NCI-H146 treated with DMSO at 0.1 percent for 48 hours (cell line): Measurements from ENCODE around the gene OR2L2.
"Not testable (repeated sequence)": the region's sequence is repeated elsewhere in the genome, so short reads cannot be mapped to it uniquely, and the experiment has no call there.

Experiments
- DNase-seq: peaks from one replicate; lab custom pipeline; 2025; ENCODE audit not compliant: unreplicated experiment; lab: John Stamatoyannopoulos, UW

The OR2L2 gene

DNA sequence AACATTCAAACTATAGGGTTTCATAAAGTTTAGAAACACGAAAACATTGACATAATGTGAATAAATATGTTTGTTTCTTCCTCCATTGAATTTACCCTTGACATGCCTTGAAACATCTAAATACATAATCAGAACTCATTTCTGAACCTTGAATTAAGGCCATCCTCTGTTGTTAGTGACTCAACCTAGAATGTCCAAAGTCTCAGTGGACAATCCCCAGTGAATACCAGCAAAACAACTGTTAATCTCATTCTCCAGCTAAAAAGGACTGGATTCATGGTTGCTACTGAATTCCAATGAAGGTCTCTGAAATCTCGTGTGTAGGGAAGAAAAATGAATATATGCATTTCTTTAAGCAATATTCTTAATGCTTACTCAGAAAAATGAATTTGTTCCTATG lies at the start of gene OR2L2:
Gene OR2L2 (plus strand): TSS at position 301 of the 400 bp plus-strand sequence. CDS start 8,198 bp downstream, outside the sequence.
- no peak for DNase-seq

- DNase-seq: no peak
Observed at GRCh38 chr1:247992986-247993385, 36.9 kb upstream of the OR2L2 start.

DNA sequence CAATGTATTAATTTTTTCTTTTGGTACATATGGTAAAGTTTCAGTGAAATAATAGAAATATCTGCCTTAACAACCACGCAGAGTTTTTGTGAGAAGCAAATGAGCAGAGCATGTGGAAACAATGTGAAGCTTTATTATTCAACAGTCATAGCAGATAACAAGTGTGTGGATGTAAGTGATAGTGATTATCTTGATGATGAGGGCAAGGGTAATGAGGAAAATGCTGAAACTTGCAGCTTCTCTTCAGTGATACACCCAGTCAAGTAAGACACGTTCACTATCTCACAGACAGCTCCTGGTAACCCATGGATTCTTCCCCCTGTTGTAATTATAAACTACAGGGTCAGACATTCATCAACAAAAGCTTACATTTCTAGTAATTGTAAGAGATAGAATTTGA lies 31.1 kb upstream of the OR2L2 start:
- DNase-seq: no peak

- DNase-seq: no peak
Observed at GRCh38 chr1:248000169-248000568, 29.7 kb upstream of the OR2L2 start.

DNA sequence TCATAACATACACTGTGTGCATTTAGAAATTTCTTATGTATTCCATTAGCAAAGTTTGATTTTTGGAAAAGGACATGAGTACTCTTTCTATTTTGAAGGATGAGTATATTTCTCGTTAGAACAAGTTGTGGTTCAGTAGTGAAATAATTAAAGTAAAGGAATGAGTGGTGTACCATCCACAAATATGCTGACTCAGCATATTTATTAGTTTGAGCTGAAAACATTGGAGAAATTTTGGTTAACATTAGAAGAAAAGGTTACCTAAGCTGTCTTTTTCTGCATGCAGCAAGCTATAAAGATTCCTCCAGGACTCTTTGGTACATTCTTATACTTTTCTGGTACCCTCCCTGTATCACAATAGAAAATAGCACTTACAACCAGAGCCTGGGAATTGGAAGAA lies 22.1 kb upstream of the OR2L2 start:
- DNase-seq: no peak

GRCh38 chr1:248009681-248010080 lies 20.2 kb upstream of the OR2L2 start:
- DNase-seq: no peak

GRCh38 chr1:248013229-248013710 lies 16.6 kb upstream of the OR2L2 start, which contains the start of gene OR2L5:
Gene OR2L5 (plus strand): TSS chr1:248013660. CDS start chr1:248021948, 8,288 bp downstream.
- DNase-seq: no peak

DNA sequence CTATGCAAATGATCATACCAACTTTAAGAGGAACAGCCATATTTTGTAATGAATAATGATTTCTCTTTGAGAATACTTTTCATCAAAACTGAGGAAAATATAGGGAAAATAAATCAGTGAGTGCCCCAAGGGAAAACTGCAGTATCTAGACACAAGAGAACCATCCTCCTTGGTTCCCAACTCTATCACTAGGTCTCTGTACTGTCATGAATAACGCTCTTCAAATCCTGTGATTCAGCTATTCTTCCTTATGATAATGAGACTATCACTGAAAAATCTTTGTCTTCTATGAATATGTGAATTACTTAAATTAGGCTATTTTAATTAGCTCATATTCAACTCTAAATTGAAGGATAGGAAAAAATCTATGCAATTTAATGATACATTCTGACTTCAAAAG lies 14.1 kb upstream of the OR2L2 start:
- DNase-seq: no peak

DNA sequence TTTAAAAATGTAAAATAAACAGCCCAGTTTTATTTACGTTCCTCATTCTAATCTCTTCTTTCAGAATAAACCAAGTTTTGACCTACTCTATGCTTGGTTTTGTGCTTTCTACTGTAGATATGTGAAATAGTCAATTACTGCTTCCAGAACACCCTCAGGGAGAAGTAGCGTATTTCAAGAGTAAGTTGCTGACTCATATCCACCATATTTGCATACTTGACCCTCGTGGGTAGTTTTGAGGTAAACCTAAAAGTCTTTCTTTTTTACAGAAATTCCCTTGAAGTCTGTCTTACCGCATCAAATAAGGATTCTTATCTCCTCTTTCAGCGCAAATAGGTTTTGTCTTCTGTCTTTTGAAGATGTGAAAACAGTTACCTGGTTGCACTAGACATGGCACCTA lies 15.3 kb downstream of the OR2L2 start:
- DNase-seq: no peak

- DNase-seq: no peak
Observed at GRCh38 chr1:248046536-248046935, 16.7 kb downstream of the OR2L2 start, which contains the start of gene OR2L3. Gene OR2L3 (plus strand): TSS chr1:248046836. CDS start chr1:248060682, 13,846 bp downstream.

DNA sequence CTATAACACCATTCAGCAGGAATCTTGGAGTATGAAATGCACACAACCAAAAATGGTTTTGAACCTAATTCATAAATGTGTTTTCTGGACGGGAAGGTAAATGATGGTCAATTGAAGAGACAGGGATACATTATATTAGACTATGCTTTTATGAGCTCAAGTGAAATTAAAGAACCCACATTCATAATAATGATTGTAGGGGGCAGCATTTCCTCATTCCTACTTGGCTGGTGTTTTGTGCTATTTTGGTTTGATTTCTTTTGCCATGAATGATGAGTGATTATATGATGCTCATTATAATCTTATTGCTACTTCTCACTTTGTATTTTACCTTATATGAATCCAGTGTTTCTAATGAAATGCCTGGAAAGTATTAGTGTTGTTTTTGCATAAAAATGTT lies 17.1 kb downstream of the OR2L2 start:
- DNase-seq: no peak

GRCh38 chr1:248054671-248055070 lies 24.8 kb downstream of the OR2L2 start:
- DNase-seq: no peak

GRCh38 chr1:248055261-248055660 lies 25.4 kb downstream of the OR2L2 start:
- DNase-seq: no peak

GRCh38 chr1:248065071-248065470 lies 35.2 kb downstream of the OR2L2 start:
- no peak for DNase-seq

- no peak for DNase-seq
Observed at GRCh38 chr1:248065604-248066003, 35.7 kb downstream of the OR2L2 start.

GRCh38 chr1:248083864-248084263 lies 54.0 kb downstream of the OR2L2 start:
- not testable (repeated sequence) for DNase-seq
